Thoracic aorta (tissue), 2 donors: ENCODE measurements around the gene GPC1. TPM values are rescaled to one million over a fixed set of nuclear protein-coding genes. Genes with fewer than 3 reads are reported as not detected.

ENCODE experiments used
- ATAC-seq: fragments of 150-250 bp; one replicate; pipeline ENCODE4 v1.8.0; 2017; ENCODE audit warnings: low read depth; ENCODE audit not compliant: insufficient number of reproducible peaks, low FRiP score
- DNase-seq: peaks from one replicate; pipeline ENCODE4 v3.0.0-alpha.2; 2020; ENCODE audit warnings: low spot score
- H3K27ac ChIP-seq, 2 donors: fragments of 200-600 bp; sonication (generic); 1 replicate in 1 of 2; 2 replicates in 1 of 2; pipeline ENCODE4 v1.5.1; 2016; ENCODE audit warnings: mild to moderate bottlenecking in 2 of 2, moderate library complexity in 2 of 2
- H3K27me3 ChIP-seq: fragments of 200-600 bp; sonication (generic); replicated peaks from 2 replicates; pipeline ENCODE4 v1.6.0; 2016; ENCODE audit warnings: mild to moderate bottlenecking; ENCODE audit not compliant: insufficient read depth
- H3K36me3 ChIP-seq: fragments of 200-600 bp; sonication (generic); one replicate; pipeline ENCODE4 v1.5.1; 2016
- H3K4me1 ChIP-seq, 2 donors: fragments of 200-600 bp; sonication (generic); 1 replicate in 1 of 2; 2 replicates in 1 of 2; pipeline versions ENCODE4 v1.5.1 to v1.6.0; 2016; ENCODE audit warnings: low read depth in 2 of 2, mild to moderate bottlenecking in 1 of 2; ENCODE audit not compliant: control insufficient read depth in 1 of 2
- H3K4me3 ChIP-seq: fragments of 200-600 bp; sonication (generic); 2 replicates; pipeline ENCODE4 v1.5.1; 2016; ENCODE audit warnings: mild to moderate bottlenecking
- H3K9me3 ChIP-seq: fragments of 200-600 bp; sonication (generic); 2 replicates; pipeline ENCODE4 v1.5.1; 2016
- CTCF ChIP-seq: fragments of 200-600 bp; sonication (generic); IDR thresholded peaks from one replicate; pipeline ENCODE4 v1.5.1; 2019; ENCODE audit warnings: antibody characterized with exemption
- total RNA-seq, 2 donors: library from RNA; depleted of rRNA; stranded (reverse); fragments of >200 nt; gene quantifications; one replicate each; pipeline versions ENCODE4 v1.1.0 to v1.2.3, GENCODE V29; 2016

GPC1 gene
- total RNA-seq, 2 donors from 2014 or later, result 94.2 to 162 TPM

GRCh38 chr2:240463274-240463865 is 27.9 kb downstream of the GPC1 start:
- H3K4me3 ChIP-seq, result no peak overlapping the region
- no peaks in the 10 kb centered on the region for H3K27me3 ChIP-seq
- no peaks in the 10 kb centered on the region for H3K4me1 ChIP-seq
- peaks cover 24% of the 10 kb centered on the region for H3K36me3 ChIP-seq
- DNase-seq (peak; percentile 0), ATAC-seq (no peak)
- H3K27ac ChIP-seq, result no peak overlapping the region
- H3K9me3 ChIP-seq, result no peaks in the 10 kb centered on the region
- TF ChIP-seq CTCF, result no peak

- Histone ChIP-seq H3K36me3 (peaks cover 24% of the 10 kb centered on the region), H3K9me3 (no peaks in the 10 kb centered on the region), H3K27ac (no peak overlapping the region), H3K4me3 (no peak overlapping the region), H3K27me3 (no peaks in the 10 kb centered on the region), H3K4me1 (no peaks in the 10 kb centered on the region)
- no peak for TF ChIP-seq CTCF
- DNase-seq, result peak; percentile 1
- ATAC-seq, result no peak
Measured at GRCh38 chr2:240463866-240464481, 28.5 kb downstream of the GPC1 start.

GRCh38 chr2:240464514-240465241 is 29.2 kb downstream of the GPC1 start:
- no peak overlapping the region for H3K4me3 ChIP-seq
- no peak overlapping the region for H3K27ac ChIP-seq
- peaks cover 24% of the 10 kb centered on the region for H3K36me3 ChIP-seq
- DNase-seq, result peak; percentile 1
- no peaks in the 10 kb centered on the region for H3K27me3 ChIP-seq
- no peaks in the 10 kb centered on the region for H3K4me1 ChIP-seq
- H3K9me3 ChIP-seq, result no peaks in the 10 kb centered on the region
- no peak for TF ChIP-seq CTCF
- ATAC-seq, result no peak

GRCh38 chr2:240465268-240465764 is 29.9 kb downstream of the GPC1 start:
- Histone ChIP-seq H3K27ac (no peak overlapping the region), H3K4me3 (no peak overlapping the region), H3K36me3 (peaks cover 24% of the 10 kb centered on the region), H3K9me3 (no peaks in the 10 kb centered on the region), H3K4me1 (no peaks in the 10 kb centered on the region), H3K27me3 (no peaks in the 10 kb centered on the region)
- no peak for TF ChIP-seq CTCF
- no peak for ATAC-seq
- DNase-seq, result peak; percentile 0
